HepG2 (cell line): Measurements from ENCODE around the gene GGA1.
A peak's percentile ranks its signal among the peaks of the same experiment; 100 is the strongest.

Experiments
- ATAD3A ChIP-seq: sonication (generic); formaldehyde crosslinking; IDR thresholded peaks from 2 replicates; pipeline ENCODE4 v1.4.0; 2020; ENCODE audit warnings: missing genetic modification reagents
- NFYB ChIP-seq: sonication (generic); formaldehyde crosslinking; IDR thresholded peaks from 2 replicates; pipeline ENCODE4 v1.4.0; 2020; ENCODE audit warnings: missing genetic modification reagents
- ZFP36L1 ChIP-seq: sonication (generic); formaldehyde crosslinking; IDR thresholded peaks from 2 replicates; pipeline ENCODE4 v1.8.0; 2022; ENCODE audit warnings: mild to moderate bottlenecking, missing genetic modification reagents, moderate library complexity
- ZNF143 ChIP-seq: sonication (generic); formaldehyde crosslinking; IDR thresholded peaks from 2 replicates; pipeline ENCODE4 v1.4.0; 2020; ENCODE audit warnings: missing genetic modification reagents
- ZNF235 ChIP-seq: sonication (generic); formaldehyde crosslinking; IDR thresholded peaks from 2 replicates; pipeline ENCODE4 v1.8.1; 2023; ENCODE audit warnings: mild to moderate bottlenecking, missing genetic modification reagents, borderline replicate concordance
- TF ChIP-seq, protein P1 (sequence below): sonication (generic); formaldehyde crosslinking; IDR thresholded peaks from 2 replicates; pipeline ENCODE4 v1.8.1; 2023; ENCODE audit warnings: missing genetic modification reagents, inconsistent platforms, borderline replicate concordance

DNA sequence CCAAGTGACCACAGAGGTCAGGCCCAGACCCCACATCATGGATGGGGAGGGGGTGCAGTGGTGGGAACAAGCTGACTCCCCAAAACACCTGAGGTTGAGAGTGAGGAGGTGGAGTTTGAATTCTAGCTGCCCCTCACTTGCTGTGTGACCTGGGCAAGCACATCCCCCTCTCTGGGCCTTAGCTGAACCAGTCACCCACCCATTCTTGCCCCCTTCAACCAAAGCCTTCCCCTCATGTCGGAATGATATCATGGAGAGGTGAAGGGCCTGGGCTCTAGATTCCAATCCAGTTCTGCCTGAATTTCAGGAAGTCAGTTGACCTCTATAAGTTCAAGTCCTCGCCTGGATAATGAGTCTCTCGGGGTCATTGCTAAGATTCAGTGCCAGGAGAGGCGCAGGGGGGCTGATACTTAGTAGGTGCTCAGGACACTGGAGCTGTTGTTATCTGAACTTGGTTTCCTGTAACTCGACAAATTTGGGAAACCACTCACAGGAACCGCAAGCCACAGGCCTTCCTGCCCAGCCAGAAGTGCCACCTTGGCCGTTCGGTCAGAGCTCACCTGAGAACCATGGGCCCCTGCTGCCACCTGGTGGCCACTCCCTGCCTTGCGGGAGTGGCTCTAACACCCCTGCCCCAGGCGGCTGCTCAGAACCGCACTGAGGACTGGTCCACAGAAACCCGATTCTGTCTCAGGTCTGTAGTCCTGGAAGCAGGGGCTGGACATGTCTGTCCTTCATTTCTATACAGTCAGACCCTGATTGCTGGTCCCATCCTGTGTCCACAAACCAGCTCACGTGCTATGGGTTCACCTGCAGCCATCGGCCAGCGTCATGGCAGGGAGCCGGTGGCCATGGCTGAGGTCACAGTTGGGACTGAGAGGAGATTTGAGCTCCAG lies 41.5 kb upstream of the GGA1 start:
- TF ChIP-seq ZNF235 (CRISPR knock-in tag) (no peak), ZNF143 (CRISPR knock-in tag) (no peak), ATAD3A (no peak), NFYB (CRISPR knock-in tag) (peak; percentile 25; the same call in 1 of the 2 replicates), ZFP36L1 (CRISPR knock-in tag) (no peak)
- TF ChIP-seq, protein P1, sequence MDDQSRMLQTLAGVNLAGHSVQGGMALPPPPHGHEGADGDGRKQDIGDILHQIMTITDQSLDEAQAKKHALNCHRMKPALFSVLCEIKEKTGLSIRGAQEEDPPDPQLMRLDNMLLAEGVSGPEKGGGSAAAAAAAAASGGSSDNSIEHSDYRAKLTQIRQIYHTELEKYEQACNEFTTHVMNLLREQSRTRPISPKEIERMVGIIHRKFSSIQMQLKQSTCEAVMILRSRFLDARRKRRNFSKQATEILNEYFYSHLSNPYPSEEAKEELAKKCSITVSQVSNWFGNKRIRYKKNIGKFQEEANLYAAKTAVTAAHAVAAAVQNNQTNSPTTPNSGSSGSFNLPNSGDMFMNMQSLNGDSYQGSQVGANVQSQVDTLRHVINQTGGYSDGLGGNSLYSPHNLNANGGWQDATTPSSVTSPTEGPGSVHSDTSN (CRISPR knock-in tag) = no peak
